Measurements from ENCODE around the gene LACRT.
"Not testable (repeated sequence)": the region's sequence is repeated elsewhere in the genome, so short reads cannot be mapped to it uniquely, and the experiment has no call there.

Gene LACRT

DNA sequence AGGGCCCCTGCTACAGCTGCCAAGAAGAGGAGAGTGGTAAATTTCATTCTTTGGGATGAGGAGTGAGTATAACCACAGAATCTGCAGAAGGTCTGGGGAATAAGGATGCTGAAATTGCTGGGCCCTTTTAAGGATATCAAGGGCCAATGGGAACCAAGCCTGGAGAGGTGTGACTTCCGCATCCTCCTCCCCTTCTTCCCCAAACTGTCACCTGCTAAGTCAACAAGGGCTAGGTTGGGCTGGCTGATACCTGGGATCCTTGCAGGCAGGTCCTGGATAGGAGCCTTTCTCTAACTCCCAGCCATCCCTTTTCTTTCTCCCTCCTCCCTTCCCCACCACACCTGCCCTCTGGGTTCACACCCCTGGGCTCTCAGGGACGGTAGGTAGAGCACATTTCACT is at the start of gene LACRT:
Gene LACRT (minus strand): TSS at position 101 of the 400 bp plus-strand sequence. CDS start 54 bp downstream, at position 47.
- DNase-seq: no peak

- peak; percentile 28 for DNase-seq
These were observed 48.7 kb upstream of the LACRT start for GRCh38 chr12:54683398-54683797.

DNA sequence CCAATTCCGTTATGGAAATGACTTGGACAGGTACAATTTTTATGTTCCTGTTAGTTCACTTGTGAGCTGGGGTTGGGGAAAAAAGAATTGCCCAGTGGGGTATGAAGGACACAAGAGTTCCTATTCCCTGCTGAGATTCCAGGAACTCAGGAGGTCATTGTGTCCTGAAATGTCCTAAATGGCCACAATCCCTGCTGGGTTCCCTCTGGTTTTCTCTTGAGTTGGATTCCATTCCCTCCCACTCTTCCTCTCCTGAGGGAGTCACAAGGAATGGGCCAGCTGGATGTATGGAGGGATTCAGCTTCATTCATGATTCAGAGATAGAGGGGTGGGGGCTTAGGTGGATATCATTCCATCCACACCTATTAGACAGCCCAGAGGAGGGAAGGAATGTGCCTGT is 48.0 kb upstream of the LACRT start:
- no peak for DNase-seq

GRCh38 chr12:54680374-54680773 is 45.7 kb upstream of the LACRT start:
- peak; percentile 75 for DNase-seq

DNA sequence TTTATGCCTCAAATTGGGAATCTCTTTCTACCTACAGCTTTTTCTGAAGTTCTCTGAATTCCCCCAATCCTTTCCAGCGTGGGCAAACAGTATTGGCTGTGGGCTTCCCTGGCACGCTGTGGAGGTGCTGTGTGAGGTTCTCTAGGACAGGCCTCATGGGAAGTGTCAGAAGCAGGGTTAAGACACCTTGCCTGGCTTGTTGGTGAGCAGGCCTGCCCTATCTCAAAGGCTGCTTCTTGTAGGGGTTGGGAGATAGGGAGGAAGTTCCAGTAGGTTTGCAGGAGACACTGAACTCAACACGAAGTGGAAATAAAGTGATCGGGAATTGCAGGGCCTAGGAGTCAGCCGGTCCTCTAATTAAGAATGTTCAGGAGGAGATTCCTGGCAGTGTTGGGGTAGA is 43.4 kb upstream of the LACRT start:
- no peak for DNase-seq

DNA sequence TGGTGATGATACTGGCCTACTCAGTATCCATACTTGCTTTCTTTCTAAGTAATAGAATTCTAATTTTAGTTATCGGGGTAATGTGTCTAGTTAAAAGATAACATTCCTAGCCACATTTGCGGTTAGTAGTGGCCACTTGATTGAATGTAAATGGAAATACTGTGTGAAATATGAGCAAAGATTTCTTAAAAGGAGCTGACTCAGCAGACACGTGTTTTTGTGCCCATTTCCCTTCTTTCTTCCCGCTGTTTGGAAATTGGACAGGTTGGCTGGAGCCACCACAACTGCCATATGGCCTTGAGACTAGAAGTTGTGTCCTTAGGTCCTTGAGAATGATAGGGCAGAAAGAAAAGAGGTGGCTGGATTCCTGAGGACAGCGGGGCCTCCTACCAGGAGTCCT is 33.2 kb upstream of the LACRT start:
- no peak for DNase-seq

- peak; percentile 8 for DNase-seq
These were observed 31.3 kb upstream of the LACRT start for GRCh38 chr12:54666008-54666407.

DNA sequence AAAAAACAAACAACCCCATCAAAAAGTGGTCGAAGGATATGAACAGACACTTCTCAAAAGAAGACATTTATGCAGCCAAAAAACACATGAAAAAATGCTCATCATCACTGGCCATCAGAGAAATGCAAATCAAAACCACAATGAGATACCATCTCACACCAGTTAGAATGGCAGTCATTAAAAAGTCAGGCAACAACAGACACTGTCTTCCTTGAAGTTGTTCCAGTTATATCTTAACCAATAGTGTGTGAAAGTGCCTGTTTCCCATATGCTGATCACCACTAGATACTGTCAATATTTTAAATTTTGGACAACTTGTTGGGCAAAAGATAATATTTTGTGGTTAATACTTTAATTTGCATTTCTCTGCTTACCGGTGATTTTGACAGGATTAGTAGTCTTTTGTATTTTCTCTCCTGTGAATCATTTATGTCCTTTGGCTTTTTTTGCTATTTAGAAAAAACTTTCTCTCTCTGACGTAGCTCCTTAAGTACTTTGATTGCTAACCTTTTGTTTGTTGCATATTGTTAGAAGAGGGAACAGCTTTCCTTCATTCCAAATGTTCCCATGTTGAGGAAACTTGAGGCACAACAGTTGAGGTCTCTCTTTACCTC is 30.4 kb upstream of the LACRT start:
- DNase-seq: not testable (repeated sequence)

- no peak for DNase-seq
These were observed 28.9 kb upstream of the LACRT start for GRCh38 chr12:54663603-54664002.

GRCh38 chr12:54662026-54662425 is 27.3 kb upstream of the LACRT start:
- DNase-seq: no peak

GRCh38 chr12:54661048-54661447 is 26.4 kb upstream of the LACRT start:
- no peak for DNase-seq

- no peak for DNase-seq
These were observed 25.7 kb upstream of the LACRT start for GRCh38 chr12:54660320-54660962.

DNA sequence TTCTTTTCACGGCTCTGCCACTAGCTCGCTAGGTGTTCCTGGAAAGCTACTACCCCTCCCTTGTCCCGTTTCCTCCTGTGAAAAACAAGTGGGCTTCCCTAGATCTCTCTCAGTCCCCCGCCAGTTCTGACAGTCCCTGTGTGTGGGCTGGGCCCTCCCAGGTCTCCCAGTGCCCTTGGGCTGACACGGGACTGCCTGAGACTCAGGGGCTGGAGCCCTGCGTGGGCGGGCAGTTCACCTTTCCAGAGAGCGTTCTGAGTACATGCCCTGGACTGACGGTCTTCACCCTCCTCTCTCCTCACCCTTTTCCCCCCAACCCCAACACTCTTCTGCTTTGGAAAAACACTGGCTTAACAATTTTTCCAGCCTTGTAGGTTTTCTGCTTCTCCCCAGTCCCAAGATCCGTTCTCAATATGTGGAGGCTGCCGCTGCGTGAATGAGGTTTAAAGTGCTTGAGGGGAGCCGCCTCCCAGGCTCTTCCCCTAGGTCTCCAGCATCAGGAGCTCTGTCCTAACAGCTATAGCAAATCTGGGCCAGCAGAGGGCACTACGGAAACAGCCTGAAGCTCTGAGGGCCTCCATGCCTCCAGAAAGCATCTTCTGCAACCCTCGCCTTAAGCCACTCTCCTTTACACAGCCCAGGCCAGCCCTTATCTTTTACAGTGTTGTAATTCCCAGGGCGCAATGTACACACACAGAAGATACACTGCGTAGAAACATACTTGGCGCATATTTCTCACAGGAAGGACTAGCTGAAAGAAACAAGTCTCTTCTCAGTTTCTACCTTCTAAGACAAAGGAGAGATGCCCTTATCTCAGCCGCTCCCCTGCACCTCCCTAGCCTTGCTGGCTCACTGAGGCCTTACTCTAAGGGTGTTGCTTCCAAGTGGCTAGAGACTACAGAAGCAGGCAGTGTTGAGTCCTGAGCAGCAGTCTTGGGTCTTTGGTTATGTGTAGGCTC is 23.9 kb upstream of the LACRT start:
- peak; percentile 82 for DNase-seq

DNA sequence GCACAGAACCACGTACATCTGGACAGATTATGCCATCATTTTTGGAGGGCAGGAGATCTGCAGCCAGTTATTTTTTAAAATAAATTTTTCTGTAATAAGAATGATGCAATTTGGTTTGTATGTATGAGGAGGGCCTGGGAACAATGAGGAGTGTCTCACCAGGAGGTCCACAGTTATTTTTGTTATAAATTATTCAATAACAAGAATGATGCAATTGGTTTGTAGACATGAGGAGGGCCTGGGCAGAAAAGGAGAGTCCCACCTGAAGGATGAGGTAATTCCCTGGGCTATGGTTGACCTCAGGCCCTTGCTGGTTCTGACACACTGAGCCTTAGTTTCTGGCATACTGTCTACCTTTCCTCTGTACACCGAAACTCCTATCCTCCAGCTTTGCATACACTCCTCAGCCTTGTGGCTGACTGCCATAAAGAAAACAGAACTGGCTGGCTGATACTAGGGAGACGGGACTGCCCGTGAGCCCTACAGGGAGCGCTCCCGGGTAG is 22.5 kb upstream of the LACRT start:
- DNase-seq: no peak

- DNase-seq: no peak
These were observed 20.2 kb upstream of the LACRT start for GRCh38 chr12:54654926-54655325.

DNA sequence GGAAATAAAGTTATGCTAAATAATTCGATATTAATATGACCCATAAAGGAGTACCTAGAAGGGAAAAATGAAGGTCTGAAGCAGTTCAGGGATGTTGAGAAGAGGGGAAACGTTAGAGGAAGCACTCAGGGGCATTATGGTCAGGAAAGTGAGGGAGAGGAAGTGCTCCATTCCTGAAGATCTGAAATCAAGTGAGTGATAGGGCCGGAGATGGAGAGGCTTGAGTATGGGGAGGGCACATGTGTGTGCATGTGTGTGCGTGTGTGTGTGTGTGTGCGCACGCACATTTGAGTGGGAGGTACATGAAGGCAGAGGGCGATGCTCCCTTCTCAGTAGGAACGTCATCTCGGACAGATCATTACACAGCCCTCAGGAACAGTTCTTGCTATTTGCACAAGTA is 18.3 kb upstream of the LACRT start:
- DNase-seq: no peak

GRCh38 chr12:54650889-54651288 is 16.2 kb upstream of the LACRT start:
- DNase-seq: no peak

- no peak for DNase-seq
These were observed 15.7 kb upstream of the LACRT start for GRCh38 chr12:54650409-54650808.

- no peak for DNase-seq
These were observed 15.1 kb upstream of the LACRT start for GRCh38 chr12:54649825-54650224.

GRCh38 chr12:54648265-54648664 is 13.6 kb upstream of the LACRT start, which contains the start of gene DCD:
Gene DCD, minus strand, starts transcription at chr12:54648365. Its CDS starts 62 bp downstream, at chr12:54648303.
- DNase-seq: no peak

DNA sequence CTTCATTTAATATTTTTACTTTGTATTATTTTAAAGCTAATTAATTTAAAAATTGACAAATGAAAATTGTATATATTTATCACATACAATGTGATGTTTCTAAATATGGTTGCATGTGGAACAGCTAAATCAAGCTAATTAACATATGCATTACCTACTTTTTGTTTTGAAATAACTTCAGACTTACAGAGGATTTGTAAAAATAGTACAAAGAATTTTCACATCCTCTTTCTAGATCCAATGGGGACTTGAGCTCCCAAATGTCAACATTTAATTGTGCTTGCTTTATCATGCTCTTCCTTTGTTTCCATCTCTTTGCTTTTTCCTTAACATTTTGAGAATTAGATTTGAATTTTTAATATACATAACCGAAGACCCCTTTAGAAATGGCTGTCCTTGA is 6.9 kb upstream of the LACRT start:
- DNase-seq: no peak

DNA sequence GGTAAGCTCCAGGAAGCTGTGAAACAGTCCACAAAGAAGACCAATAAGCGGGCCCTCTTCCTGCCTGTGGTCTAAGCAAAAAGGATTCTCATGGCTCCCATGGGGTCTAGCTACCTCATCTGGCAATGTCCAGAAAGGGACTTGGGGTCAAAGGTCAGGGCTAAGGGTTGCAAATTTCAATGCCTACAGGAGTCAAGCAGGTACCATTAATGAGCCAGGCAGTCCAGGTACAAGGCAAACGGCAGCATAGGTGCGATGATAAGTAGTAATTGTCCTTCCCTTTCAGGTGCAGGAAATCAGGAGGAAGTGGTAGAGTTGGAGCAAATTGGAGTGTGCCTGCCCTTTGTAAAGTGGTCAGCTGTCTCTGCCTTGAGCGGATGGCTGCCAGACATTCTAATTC is 6.4 kb upstream of the LACRT start:
- DNase-seq: no peak

- not testable (repeated sequence) for DNase-seq
These were observed 4.4 kb upstream of the LACRT start for GRCh38 chr12:54639112-54639511.
